ENCODE measurements around the gene XRN1.

- TF ChIP-seq CTCF (conservative IDR thresholded peaks at IDR 0.05; ENCODE audit: low read length), result no peak
- no peak for TF ChIP-seq EZH2phosphoT487 (IDR thresholded peaks at IDR 0.05; ENCODE audit: borderline replicate concordance)
These were observed 149.2 kb downstream of the XRN1 start for GRCh38 chr3:142298626-142299025.

Measured in Loucy (cell line).